ENCODE measurements around the gene BMP6.

DNA sequence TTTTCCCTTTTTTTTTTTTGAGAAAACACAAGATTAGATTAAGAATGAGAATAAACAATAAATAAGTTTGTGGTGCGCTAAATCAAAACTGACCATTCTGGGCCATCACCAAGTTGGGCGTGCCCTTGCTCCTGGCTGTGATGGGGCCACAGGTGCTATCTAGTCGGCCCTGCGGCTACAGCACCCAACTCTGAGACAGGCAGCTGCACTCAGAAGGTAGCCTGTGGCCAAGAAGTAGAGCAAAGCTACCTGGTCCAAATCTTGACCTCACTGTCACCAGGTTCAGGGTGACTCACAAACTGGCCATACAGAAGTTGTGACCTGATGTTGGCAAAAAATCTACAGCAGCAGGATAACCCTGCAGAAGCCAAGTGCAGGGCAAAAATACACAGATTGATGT is 181.3 kb downstream of the BMP6 start:
- TF ChIP-seq EZH2 (IDR thresholded peaks at IDR 0.05): no peak
- TF ChIP-seq, protein P1, sequence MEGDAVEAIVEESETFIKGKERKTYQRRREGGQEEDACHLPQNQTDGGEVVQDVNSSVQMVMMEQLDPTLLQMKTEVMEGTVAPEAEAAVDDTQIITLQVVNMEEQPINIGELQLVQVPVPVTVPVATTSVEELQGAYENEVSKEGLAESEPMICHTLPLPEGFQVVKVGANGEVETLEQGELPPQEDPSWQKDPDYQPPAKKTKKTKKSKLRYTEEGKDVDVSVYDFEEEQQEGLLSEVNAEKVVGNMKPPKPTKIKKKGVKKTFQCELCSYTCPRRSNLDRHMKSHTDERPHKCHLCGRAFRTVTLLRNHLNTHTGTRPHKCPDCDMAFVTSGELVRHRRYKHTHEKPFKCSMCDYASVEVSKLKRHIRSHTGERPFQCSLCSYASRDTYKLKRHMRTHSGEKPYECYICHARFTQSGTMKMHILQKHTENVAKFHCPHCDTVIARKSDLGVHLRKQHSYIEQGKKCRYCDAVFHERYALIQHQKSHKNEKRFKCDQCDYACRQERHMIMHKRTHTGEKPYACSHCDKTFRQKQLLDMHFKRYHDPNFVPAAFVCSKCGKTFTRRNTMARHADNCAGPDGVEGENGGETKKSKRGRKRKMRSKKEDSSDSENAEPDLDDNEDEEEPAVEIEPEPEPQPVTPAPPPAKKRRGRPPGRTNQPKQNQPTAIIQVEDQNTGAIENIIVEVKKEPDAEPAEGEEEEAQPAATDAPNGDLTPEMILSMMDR (IDR thresholded peaks at IDR 0.05): no peak
- no peak for TF ChIP-seq EZH2phosphoT487 (IDR thresholded peaks at IDR 0.05)
